ENCODE results near the gene SH3TC1.

DNA sequence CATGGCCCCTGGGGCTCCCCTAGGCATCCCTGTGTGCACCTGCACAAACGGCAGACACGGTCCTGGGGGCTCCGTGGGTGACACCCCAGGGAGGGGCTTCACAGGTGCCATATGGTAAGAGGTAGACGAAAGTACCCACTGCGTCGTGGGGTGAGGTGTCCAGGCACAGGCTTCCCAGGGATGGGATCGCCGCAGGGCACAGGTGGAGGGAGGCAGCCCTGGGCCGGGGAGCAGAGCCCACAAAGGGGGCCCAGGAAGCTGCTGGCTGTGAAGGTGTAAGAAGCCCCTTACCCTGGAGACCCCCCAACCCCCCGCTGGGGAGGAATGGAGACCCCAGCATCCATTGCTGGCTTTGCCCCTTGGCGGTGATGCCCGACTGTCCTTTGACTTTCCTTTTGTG is 10.9 kb downstream of the SH3TC1 start:
- TF ChIP-seq CTCF (IDR thresholded peaks at IDR 0.05 in 8 of 11, conservative IDR thresholded peaks at IDR 0.05 in 3 of 11) (no peak), POLR2A (IDR thresholded peaks at IDR 0.05) (no peak)
